ENCODE results near the gene EPHB1.

DNA sequence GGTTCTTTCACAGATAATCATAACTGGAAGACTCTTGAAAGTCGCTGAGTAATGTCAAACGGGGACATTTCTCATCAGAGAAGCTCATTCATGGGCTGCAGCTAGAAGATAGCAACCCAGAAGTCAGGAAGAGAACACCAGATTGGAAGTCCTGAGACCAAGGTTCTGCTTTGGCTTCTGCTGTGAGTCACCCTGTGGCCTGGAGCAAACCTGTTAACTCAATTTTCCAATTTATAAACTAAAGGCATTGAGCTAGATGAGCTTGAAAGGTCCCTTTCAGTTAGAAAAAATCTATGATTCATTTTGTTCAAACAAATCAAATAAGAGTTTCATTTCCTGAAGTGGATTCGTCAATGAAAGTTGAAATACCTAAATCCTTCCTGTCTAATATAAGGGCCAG lies 402.2 kb downstream of the EPHB1 start:
- TF ChIP-seq POLR2AphosphoS5 (IDR thresholded peaks at IDR 0.05; ENCODE audit: borderline replicate concordance, low read depth, low read length): no peak
- no peak for TF ChIP-seq EZH2 (IDR thresholded peaks at IDR 0.05)
- no peak for TF ChIP-seq FOXP2 (optimal IDR thresholded peaks at IDR 0.05; ENCODE audit: control extremely low read depth, extremely low read length, insufficient read depth)
